ENCODE results near the gene NEXN. TPM values are rescaled to one million over a fixed set of nuclear protein-coding genes. Genes with fewer than 3 reads are reported as not detected.

Gene NEXN
- total RNA-seq, 2 donors from 2014 or later, result 5.7 TPM

DNA sequence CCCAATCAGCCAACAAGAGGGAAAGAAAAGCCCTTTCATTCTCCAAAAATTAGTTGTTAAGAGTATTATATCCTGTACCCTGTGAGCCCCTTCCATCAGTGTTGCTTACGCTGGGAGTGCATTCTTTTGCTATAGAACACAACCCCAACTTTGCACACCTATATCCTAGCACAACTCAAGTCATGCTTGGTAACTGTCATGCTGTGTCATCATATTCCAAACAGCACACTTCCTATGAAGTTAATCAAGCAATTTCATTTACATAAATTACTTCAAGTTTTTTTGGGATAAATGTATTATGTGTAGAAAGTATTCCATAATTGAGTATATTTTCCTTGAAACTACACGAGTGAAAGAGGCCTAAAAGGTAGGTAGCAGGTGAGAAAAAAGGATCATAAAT, 70.4 kb downstream of the NEXN start:
- TF ChIP-seq, protein P1, sequence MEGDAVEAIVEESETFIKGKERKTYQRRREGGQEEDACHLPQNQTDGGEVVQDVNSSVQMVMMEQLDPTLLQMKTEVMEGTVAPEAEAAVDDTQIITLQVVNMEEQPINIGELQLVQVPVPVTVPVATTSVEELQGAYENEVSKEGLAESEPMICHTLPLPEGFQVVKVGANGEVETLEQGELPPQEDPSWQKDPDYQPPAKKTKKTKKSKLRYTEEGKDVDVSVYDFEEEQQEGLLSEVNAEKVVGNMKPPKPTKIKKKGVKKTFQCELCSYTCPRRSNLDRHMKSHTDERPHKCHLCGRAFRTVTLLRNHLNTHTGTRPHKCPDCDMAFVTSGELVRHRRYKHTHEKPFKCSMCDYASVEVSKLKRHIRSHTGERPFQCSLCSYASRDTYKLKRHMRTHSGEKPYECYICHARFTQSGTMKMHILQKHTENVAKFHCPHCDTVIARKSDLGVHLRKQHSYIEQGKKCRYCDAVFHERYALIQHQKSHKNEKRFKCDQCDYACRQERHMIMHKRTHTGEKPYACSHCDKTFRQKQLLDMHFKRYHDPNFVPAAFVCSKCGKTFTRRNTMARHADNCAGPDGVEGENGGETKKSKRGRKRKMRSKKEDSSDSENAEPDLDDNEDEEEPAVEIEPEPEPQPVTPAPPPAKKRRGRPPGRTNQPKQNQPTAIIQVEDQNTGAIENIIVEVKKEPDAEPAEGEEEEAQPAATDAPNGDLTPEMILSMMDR (conservative IDR thresholded peaks at IDR 0.05), result no peak
- Mint-ChIP-seq H3K9me3 (no peaks in the 10 kb centered on the region), H3K36me3 (ENCODE audit: low read depth) (peaks cover 72% of the 10 kb centered on the region), H3K27me3 (ENCODE audit: insufficient read depth) (no peaks in the 10 kb centered on the region), H3K4me1 (no peaks in the 10 kb centered on the region), H3K27ac (no peak overlapping the region), H3K4me3 (no peak overlapping the region)
- no peak overlapping the region for H3K9ac ChIP-seq (ENCODE audit: extremely low read depth, low read length, poor library complexity, severe bottlenecking)
- no peak overlapping the region for H3K4me3 ChIP-seq (ENCODE audit: low read length)
- H3K36me3 ChIP-seq (ENCODE audit: control insufficient read depth, insufficient read depth, low read length), result peaks cover 100% of the 10 kb centered on the region
- H3K9me3 ChIP-seq (ENCODE audit: control insufficient read depth, low read length), result no peaks in the 10 kb centered on the region
- H3K27me3 ChIP-seq (ENCODE audit: control insufficient read depth, insufficient read depth, low read length, poor library complexity, severe bottlenecking), result no peaks in the 10 kb centered on the region
- H3K4me1 ChIP-seq (ENCODE audit: control insufficient read depth, insufficient read depth, low read length), result no peaks in the 10 kb centered on the region
- WGBS, 2 experiments (ENCODE audit: insufficient coverage in 1 of 2, insufficient read length in 1 of 2), result 95% methylated on average over 2 of the region's 2 CpGs; no CpG with 5 or more reads in 1 of the 2 experiments
- DNase-seq, result no peak
- H3K27ac ChIP-seq (ENCODE audit: low read depth, low read length), result no peak overlapping the region

DNA sequence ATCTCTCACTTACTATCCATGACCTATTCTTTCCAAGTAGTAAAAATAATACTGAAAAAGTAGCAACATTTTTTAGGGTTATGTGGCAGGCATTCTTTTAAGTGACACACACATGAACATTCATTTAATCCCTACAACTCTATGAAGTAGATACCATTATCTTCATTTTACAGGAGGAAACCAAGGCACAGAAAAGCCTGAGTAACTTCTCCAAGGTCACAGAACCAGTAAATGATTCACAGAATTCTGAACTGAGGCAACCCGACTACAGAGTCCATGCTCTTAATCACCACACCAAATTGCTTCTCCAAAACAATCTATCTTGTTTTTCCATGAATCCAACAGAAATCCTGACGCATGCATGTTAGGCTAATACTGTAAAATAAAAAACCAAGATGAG, 73.0 kb downstream of the NEXN start:
- peaks cover 78% of the 10 kb centered on the region for H3K36me3 Mint-ChIP-seq (ENCODE audit: low read depth)
- no peak overlapping the region for H3K27ac Mint-ChIP-seq

DNA sequence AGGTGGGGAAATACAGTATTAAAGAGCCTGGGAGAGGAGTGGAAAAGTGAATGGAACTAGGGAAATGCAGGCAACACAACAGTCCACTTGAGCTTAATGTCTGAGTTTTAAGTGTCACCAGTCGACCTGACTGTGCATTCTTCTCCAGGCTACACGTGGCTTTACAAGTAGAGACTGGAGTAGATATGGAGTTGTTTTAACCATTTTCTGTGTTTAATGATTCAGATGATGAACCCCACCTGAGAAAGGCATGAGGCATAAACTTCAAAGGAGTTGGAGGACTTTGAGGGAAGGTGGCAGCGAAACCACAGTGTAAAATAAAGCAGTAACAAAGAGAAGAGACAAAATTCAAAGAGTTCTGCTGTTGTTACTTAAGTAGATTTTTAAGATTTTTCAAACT, 77.9 kb downstream of the NEXN start:
- H3K36me3 ChIP-seq (ENCODE audit: control insufficient read depth, insufficient read depth, low read length), result peaks cover 99% of the 10 kb centered on the region
- no peak overlapping the region for H3K4me3 ChIP-seq (ENCODE audit: low read length)
- H3K27me3 Mint-ChIP-seq (ENCODE audit: insufficient read depth), result no peaks in the 10 kb centered on the region
- H3K4me1 ChIP-seq (ENCODE audit: control insufficient read depth, insufficient read depth, low read length), result peaks cover 7% of the 10 kb centered on the region
- H3K9ac ChIP-seq (ENCODE audit: extremely low read depth, low read length, poor library complexity, severe bottlenecking), result no peak overlapping the region
- H3K9me3 ChIP-seq (ENCODE audit: control insufficient read depth, low read length), result no peaks in the 10 kb centered on the region
- 96 to 97% methylated on average over 3 of the region's 3 CpGs for whole genome bisulfite sequencing, 2 experiments (ENCODE audit: insufficient coverage in 1 of 2, insufficient read length in 1 of 2)
- no peaks in the 10 kb centered on the region for H3K9me3 Mint-ChIP-seq
- no peaks in the 10 kb centered on the region for H3K27me3 ChIP-seq (ENCODE audit: control insufficient read depth, insufficient read depth, low read length, poor library complexity, severe bottlenecking)
- no peak overlapping the region for H3K27ac ChIP-seq (ENCODE audit: low read depth, low read length)
- TF ChIP-seq, protein P1 (conservative IDR thresholded peaks at IDR 0.05), result no peak
- H3K36me3 Mint-ChIP-seq (ENCODE audit: low read depth), result peaks cover 80% of the 10 kb centered on the region
- H3K4me3 Mint-ChIP-seq, result no peak overlapping the region
- peaks cover 19% of the 10 kb centered on the region for H3K4me1 Mint-ChIP-seq
- DNase-seq, result no peak
- H3K27ac Mint-ChIP-seq, result peak overlapping the region; percentile 71

More for the DNA sequence above, 73.0 kb downstream of the NEXN start:
- H3K9ac ChIP-seq (ENCODE audit: extremely low read depth, low read length, poor library complexity, severe bottlenecking), result no peak overlapping the region
- peaks cover 100% of the 10 kb centered on the region for H3K36me3 ChIP-seq (ENCODE audit: control insufficient read depth, insufficient read depth, low read length)
- no peak overlapping the region for H3K4me3 ChIP-seq (ENCODE audit: low read length)
- no peaks in the 10 kb centered on the region for H3K27me3 Mint-ChIP-seq (ENCODE audit: insufficient read depth)
- H3K27ac ChIP-seq (ENCODE audit: low read depth, low read length), result no peak overlapping the region
- H3K4me3 Mint-ChIP-seq, result no peak overlapping the region
- H3K4me1 Mint-ChIP-seq, result peaks cover 5% of the 10 kb centered on the region
- DNase-seq, result no peak
- TF ChIP-seq, protein P1 (conservative IDR thresholded peaks at IDR 0.05), result no peak
- WGBS, 2 experiments (ENCODE audit: insufficient coverage in 1 of 2, insufficient read length in 1 of 2), result 95 to 100% methylated on average over 1 to 2 of the region's 2 CpGs
- no peaks in the 10 kb centered on the region for H3K27me3 ChIP-seq (ENCODE audit: control insufficient read depth, insufficient read depth, low read length, poor library complexity, severe bottlenecking)
- no peaks in the 10 kb centered on the region for H3K9me3 Mint-ChIP-seq
- H3K4me1 ChIP-seq (ENCODE audit: control insufficient read depth, insufficient read depth, low read length), result no peaks in the 10 kb centered on the region
- no peaks in the 10 kb centered on the region for H3K9me3 ChIP-seq (ENCODE audit: control insufficient read depth, low read length)
